ENCODE data around the gene DGKZ.

GRCh38 chr11:46397526-46397925 is 50.3 kb downstream of the DGKZ start:
- TF ChIP-seq GATA2 (IDR thresholded peaks at IDR 0.05; ENCODE audit: low read depth, low read length) (no peak), GATA3 (IDR thresholded peaks at IDR 0.05; ENCODE audit: low read depth, low read length) (no peak)

All from SH-SY5Y (cell line).